ENCODE results near the gene GPR62.

Gene GPR62

GRCh38 chr3:51944451-51945021 is 10.6 kb upstream of the GPR62 start:
- DNase-seq (ENCODE audit: low read depth): no peak
- H3K4me3 ChIP-seq (ENCODE audit: low read length): no peak overlapping the region
- no peak for TF ChIP-seq CTCF (conservative IDR thresholded peaks at IDR 0.05; ENCODE audit: low read length)

- no peak overlapping the region for H3K4me3 ChIP-seq (ENCODE audit: low read length)
- DNase-seq (ENCODE audit: low read depth): no peak
- TF ChIP-seq CTCF (conservative IDR thresholded peaks at IDR 0.05; ENCODE audit: low read length): no peak
Observed at GRCh38 chr3:51945031-51945840, 9.9 kb upstream of the GPR62 start.

GRCh38 chr3:51945926-51946705 is 9.1 kb upstream of the GPR62 start:
- H3K4me3 ChIP-seq (ENCODE audit: low read length): no peak overlapping the region
- no peak for TF ChIP-seq CTCF (conservative IDR thresholded peaks at IDR 0.05; ENCODE audit: low read length)

GRCh38 chr3:51946796-51947195 is 8.4 kb upstream of the GPR62 start:
- no peak for TF ChIP-seq CTCF (conservative IDR thresholded peaks at IDR 0.05; ENCODE audit: low read length)

More at GRCh38 chr3:51945926-51946705, 9.1 kb upstream of the GPR62 start:
- DNase-seq (ENCODE audit: low read depth): no peak

GRCh38 chr3:51947215-51947900 is 7.8 kb upstream of the GPR62 start:
- DNase-seq (ENCODE audit: low read depth): no peak
- TF ChIP-seq CTCF (conservative IDR thresholded peaks at IDR 0.05; ENCODE audit: low read length): no peak
- no peak overlapping the region for H3K4me3 ChIP-seq (ENCODE audit: low read length)

More at GRCh38 chr3:51946796-51947195, 8.4 kb upstream of the GPR62 start:
- DNase-seq (ENCODE audit: low read depth): no peak
- H3K4me3 ChIP-seq (ENCODE audit: low read length): no peak overlapping the region

- no peak for DNase-seq (ENCODE audit: low read depth)
- no peak for TF ChIP-seq CTCF (conservative IDR thresholded peaks at IDR 0.05; ENCODE audit: low read length)
- H3K4me3 ChIP-seq (ENCODE audit: low read length): no peak overlapping the region
Observed at GRCh38 chr3:51948016-51948580, 7.1 kb upstream of the GPR62 start.
